Fibroblast of peridontal ligament (primary cell): ENCODE measurements around the gene PTGER4.

ENCODE experiments used
- DNase-seq: peaks from one replicate; pipeline ENCODE4 v3.0.0-alpha.2; 2010; ENCODE audit errors: extremely low read depth

Gene PTGER4

DNA sequence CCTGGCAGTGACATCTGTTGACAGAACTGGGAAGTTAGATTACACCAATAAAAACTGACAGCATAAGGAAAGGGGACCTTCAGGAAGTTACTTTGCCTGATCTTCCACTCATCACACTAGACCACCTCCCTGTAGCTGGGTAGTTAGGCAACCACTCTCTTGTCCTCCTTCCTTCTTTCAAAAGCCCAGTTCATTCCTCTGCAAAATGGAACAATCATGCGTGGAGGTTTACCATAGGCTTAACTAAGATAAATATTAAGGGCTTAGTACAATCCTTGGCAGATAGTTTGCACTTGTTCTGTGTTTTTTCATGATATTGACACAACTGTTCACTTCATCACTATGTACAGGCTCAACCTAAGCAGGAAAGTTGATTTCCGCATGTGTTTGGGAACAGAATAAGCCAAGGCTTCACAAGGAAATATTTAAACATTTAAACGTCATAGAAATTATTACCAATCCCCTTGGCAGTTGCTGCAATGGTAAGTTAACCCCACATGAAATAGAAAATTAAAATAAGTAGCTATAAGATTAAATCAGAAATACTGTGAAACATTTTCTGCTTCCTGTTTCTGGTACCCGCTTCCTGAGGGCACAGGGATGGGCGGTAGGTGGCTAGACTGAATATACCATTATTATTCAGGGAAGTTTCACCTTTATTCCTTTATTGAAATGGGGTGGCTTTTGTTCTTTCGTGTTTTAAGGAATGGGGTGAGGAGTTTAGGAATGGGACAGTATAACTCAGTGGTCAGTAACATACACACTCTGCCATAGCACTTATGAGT is 9.9 kb upstream of the PTGER4 start:
- DNase-seq: no peak

DNA sequence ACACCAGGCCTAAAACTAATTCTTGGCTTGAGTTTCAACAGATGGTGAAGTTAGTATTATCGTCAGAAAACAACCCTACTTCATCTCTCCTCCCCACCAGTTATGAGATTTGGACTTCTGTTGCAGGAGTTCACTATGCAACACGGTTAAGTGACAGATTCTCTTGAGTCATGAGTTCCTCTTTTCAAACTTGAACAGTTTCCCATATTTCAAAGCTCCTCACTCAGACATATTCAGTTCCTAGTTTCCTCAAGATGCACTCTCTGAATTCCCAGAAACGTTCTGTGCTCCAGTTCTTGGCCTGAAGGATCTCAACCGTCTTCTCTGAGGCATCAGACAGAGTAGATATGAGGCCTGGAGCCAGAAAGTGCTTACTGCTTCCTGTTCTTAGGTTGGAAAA is 7.3 kb upstream of the PTGER4 start:
- DNase-seq: no peak

DNA sequence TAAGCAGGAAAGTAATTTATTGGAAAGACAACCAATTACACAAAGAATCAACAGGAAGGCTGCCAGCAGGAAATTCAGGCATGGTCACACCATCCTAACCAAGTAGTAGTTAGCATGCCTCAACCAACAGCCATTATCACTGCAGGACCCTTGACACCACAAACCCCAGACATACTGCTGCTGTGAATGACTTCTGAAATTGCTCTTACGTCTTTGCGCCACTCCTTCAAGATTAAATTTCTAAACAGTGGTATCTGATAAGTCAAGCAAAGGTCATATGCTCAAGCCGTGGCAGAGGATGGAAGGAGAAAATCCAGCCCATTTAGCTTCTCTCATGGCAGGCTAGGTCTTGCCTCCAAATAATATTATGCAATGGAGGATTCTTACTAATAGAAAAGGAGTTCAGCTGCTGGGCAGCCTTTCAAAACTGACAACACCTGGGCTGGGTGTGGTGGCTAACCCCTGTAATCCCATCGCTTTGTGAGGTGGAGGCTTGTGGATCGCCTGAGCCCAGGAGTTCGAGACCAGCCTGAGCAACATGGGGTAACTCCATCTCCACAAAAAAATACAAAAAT is 5.0 kb upstream of the PTGER4 start:
- no peak for DNase-seq

DNA sequence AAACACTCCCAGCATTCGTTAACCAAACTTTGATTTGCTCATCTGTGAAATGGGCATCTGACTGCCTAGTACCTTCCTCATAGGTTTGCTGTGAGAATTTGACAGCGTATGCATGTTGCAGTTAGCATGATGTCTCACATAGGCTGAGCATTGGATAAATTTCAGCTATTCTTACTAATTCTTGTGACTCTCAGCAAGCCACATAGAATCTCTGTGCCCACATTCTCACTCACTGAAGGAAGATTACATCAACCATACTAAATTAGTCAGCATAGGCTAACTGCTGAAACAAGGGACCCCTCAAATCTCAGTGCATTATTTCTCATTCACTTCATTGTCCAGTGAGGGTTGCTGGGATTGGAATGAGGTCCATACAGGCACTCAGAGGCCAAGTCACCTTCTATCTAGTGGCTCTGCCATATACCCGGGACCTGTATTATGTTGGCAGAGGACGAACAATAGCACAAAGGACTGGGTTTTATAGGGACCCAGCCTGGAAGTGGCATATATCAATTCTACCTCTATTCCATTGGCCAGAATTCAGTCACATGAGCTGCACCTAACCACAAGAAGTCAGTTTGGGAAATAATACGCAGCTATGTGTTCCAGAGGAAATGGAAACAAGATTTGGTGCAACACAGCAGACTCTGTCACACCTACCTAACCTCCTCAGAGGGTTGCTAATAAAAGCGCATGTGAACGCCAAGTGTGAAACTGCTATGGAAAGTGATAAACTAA is 4.2 kb upstream of the PTGER4 start:
- no peak for DNase-seq

DNA sequence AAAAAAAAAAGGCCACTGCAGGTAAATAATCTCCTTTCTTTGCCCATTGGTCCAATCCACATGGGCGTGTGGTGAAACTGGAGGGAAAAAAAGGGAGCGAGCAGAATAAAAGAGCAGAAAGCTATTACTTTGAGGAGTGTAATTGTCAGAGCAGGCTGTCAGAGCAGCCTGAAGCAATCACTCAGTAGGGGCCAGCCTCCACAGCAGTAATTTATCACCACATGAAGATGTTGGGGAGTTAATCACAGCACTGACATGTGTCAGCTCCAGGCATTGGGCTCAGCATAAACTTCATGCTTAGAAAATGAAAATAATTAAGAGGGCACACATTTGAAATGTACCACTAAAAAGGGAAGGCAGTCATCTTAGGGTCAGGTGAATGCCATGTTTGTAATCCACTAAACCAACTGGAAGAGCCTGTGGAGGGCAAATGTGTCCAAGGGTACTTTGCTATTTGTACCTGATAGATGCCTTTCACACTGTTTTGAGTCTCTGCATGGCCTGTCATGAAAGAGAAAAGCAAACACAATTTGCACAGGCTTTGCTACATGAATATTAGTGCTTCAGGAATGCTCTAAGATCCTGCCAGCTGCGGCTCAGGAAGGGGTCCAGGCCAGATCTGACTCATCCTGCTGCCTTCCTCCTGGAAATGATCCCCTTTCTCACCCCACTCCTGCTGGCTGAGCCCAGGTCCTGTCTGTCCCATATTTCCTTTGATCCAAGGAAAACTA is 2.9 kb upstream of the PTGER4 start:
- peak; percentile 84 for DNase-seq

DNA sequence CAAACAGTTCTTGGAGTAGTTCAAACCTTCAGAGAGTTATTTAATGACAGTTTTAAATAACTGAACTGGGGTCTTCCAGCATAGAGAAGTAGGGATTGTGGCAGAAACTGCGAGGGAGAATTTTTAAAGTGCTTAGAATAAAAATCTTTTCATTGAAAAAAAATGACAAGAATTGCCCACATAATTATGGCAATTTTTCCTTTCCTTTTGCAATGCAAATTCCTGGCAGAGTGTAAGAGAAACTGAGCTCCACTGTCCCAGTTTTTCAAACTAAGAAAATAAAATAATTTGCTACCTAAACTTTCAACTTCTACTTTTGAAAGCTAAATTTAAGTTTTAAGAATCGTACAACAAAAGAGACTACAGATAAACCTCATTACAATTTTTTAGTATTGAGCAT is 2.3 kb upstream of the PTGER4 start:
- peak; percentile 65 for DNase-seq

DNA sequence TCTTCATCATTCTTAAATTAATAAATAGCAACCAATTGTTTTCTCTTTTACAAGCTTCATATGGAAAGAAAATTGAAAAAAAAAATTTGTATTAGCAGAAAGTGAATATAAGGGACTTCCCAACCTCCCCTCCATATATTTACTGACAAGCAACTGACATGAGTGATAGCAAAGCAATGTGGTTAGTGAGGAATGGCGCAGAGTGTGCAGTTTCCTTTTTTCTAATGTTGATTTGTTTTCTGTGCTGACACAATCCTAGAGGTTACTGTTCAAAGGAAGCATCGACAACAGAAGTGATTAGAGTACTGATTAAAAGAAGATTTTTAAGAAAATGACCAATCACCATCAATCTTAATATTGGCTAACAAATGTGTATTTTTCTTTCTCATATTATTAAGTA is 1.7 kb upstream of the PTGER4 start:
- DNase-seq: no peak

DNA sequence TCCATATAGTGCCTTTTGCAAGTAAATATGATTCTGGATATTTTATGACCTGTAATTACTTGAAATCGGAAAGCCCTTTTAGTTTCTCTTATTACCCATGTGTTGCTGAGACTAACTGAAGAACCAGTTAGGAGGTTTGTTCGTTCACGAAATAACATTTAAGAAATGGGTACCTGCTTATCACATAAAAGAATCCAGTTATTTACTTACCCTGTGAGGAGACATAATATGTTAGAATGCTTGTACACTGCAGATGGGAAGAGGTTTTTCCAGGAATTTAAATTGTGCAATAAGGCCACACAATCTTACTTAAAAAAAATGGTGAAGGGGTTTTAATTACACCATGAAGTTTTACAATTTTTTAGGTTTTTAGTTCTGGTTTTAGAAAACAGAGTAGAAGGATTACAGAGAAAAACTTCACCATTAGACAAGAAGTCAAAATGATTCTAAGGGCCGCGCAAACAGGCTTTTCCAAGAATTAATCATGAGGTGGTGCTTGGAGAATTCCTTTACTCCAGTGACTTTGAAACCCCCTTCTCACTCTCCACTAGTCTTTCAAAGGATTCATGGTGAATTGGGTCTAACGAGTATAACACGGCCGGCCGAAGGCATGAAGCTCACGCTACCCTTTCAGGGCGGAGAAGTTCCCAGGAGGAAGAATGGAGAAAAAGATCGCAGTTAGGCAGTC is 1.1 kb upstream of the PTGER4 start:
- peak; percentile 30 for DNase-seq

DNA sequence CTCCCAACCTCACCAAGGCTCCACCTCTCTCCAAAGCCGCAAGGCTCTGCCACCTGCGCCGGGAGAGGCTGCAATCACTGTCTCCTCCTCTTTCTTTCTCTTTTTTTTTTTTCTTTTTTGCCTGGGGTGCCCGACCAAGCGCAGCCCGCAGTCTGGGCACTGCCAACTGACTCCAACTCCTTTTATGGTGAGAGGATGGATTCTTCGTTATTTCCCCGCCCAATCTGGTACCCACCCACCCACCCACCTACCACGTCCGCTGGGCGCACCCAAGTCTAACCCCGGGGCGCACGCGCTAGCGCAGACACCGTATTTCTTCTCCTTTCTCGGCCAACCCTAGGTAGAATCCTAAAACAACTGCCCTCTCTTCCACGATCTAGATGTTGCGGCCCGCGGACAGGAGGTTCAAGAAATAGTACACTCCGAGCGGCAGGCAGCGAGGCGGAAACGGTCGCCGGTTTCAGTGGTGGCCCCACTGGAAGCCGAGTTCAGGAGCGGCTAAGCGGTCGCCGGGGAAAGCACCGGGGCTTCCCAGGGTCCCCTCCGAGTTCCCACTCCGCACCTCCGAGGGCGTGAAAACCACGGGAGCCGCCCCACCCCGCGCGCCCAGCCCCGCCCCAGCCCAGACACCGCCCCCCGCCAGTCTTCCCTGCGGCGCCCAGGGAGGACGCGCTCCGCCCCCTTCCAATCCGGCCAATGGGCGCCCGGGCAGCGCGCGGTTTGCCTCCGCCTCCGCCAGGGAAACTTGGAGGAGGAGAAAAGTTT is 385 bp upstream of the PTGER4 start:
- DNase-seq: peak; percentile 82

DNA sequence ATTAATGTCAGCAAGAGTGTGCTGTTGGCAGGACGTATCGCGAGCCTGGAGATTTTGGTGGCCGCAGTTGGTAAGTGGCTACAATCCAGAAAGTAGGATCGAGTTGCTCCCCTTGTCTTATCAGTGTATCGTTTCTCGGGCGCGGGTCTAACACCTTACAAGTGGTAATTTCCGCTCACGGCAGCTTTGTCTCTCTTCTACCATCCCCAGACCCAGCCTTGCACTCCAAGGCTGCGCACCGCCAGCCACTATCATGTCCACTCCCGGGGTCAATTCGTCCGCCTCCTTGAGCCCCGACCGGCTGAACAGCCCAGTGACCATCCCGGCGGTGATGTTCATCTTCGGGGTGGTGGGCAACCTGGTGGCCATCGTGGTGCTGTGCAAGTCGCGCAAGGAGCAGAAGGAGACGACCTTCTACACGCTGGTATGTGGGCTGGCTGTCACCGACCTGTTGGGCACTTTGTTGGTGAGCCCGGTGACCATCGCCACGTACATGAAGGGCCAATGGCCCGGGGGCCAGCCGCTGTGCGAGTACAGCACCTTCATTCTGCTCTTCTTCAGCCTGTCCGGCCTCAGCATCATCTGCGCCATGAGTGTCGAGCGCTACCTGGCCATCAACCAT is 1.1 kb downstream of the PTGER4 start:
- peak; percentile 3 for DNase-seq

DNA sequence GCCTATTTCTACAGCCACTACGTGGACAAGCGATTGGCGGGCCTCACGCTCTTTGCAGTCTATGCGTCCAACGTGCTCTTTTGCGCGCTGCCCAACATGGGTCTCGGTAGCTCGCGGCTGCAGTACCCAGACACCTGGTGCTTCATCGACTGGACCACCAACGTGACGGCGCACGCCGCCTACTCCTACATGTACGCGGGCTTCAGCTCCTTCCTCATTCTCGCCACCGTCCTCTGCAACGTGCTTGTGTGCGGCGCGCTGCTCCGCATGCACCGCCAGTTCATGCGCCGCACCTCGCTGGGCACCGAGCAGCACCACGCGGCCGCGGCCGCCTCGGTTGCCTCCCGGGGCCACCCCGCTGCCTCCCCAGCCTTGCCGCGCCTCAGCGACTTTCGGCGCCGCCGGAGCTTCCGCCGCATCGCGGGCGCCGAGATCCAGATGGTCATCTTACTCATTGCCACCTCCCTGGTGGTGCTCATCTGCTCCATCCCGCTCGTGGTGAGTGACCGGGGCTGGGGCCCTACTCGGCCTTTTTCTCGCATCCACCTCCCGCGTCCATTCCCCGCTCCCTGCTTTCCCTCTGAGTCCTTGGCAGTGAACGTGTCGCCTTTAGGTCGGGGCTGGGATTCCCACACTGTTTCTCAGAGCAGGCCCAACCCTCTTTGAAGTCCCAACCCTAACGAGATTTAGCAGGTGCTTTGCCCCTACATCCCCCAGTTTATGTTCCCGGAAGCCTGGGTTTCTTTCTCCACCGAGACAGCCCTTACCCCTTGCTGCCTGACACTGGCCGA is 1.8 kb downstream of the PTGER4 start:
- peak; percentile 9 for DNase-seq

DNA sequence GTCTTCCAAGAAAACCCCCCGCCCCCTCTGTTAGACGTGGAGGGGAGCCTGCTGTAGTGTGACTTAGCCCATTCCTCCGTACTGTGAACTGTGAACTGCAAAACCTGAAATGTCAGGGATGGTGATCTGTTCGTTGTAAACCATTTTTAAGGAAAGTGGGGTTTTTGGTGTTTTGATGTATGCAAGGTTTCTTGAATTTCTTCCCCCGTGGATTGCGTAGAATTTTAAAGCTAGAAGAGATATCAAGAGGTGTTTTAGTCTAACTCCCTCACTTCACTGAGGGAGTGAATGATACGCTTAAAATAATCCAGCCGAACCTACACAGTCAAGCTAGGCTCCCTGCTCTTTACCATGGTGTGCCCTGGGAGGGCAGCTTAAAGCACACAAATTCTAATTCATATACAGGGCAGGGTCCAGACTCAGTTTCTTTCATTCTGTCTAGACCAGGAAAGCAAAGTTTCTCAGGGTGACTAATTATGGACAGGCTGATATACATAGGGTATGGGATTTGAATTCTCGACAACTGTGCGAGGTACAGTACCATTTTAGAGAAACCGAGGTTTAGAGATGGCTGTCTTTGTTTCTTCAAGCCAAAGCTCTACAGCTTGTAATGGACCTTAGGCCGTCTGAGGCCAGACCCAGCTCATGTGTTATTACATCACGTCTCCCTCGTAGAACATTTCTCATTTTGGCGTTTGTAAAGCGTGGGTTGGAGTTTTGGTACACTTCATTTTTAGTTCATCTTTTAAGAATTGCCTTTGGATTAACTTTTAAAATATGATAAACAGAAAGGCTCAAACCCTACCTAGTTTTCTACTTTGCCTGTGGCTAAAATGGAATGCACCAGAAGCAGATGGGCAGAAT is 2.7 kb downstream of the PTGER4 start:
- peak; percentile 30 for DNase-seq

DNA sequence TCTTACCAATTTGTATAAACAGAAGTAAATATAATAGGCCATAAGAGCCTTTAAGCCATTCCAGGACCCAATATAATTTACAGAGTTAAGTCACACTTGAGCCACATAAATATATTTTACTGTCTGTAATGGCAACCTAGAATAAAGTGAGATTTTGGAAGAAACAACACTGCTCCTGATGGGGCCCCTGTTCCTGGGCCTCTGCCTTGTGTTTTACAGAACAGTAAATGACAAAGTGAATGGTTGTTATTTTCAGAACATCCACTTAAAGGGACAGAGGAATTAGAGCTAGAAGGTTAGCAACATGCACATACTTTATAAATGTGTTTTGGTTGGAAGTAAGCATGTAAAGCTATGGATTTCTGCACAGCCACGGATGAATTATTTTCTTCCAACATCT is 3.6 kb downstream of the PTGER4 start:
- peak; percentile 7 for DNase-seq

DNA sequence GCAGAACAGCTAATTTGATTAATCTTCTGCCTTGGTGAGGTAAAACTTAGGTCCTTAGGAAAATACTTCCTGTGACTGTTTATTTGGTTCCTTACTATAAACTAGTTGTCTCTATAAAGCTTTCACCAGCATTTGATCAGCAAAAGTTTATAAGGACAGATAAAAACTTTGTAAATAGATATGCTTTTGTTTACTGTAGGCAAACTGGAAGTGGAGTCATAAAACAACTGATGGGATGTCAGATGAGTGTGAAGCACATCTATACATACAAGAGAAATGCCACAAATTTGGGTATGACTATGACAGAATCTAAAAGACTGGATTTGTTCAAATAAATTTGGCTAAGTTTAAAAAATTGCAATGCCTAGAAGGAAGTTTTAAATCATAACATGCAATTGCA is 5.5 kb downstream of the PTGER4 start:
- DNase-seq: peak; percentile 20

DNA sequence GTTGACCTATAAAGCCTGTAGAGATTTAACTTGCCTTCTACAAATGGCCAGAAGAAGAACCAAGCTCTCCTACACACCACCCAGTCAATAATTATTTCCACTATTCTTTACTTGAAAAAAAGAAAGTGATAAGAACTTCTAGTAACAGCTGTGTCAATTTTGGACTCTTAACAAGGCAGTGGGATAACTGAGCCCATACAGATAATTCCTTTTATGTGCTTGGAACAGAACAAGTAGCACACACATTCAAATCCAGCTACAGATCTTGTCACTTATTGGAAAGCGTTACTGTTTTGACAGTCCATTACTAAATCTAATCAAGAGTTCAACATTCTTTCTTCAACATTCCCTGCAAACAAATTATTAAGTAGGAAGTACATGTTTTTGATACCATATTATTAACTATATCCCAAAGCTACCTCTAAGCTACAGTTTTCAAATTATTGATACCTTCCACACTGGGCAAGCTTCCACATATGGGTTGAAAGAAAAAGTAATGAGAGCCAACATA is 6.3 kb downstream of the PTGER4 start:
- no peak for DNase-seq

DNA sequence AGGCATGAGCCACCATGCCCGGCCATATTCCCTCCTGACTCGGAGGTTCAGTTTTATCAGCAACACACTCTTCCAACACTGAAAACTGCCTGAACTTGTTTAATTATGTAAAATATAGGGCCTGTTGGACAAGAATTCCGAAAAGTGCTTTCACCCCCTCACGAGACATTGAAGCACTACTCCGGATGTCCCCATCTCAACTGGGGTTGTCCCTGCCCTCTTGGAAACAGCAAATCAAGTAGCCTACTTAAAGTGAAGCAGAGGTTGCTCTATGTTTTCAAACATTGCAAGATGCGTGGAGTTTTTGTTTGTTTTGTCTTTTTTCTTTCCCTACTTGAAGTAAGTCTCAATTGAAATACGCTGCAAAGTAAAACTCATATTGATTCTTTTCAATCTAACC is 7.6 kb downstream of the PTGER4 start:
- no peak for DNase-seq

DNA sequence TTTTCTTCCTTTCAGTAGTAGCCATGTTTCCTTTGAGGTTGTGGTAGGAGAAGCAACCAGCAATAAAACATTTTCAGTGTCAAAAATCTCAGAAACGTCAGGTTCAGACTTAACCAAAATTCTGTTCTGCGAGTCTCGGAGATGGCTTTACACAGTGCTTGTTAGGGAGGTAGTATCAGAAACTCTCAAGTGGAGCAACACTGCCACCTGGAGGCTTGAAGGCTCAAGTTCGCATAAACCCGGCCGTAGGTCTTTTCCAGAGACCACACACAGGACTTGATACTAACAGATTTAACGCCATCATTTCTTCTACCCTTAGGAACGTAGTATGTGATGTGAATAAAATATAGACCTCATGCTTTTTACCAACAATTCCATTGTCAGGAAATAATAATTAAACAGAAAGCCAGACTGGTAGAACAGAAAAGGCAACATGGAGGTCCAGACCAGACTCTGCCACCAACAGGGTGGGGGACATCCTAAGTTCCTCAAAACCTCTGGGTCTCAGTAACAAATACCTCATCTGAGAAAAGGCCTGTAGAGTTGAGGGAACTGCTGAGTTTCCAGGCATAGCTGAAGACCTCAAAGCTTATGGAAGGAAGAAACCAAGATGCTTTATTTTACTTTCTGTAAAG is 8.5 kb downstream of the PTGER4 start:
- peak; percentile 94 for DNase-seq

DNA sequence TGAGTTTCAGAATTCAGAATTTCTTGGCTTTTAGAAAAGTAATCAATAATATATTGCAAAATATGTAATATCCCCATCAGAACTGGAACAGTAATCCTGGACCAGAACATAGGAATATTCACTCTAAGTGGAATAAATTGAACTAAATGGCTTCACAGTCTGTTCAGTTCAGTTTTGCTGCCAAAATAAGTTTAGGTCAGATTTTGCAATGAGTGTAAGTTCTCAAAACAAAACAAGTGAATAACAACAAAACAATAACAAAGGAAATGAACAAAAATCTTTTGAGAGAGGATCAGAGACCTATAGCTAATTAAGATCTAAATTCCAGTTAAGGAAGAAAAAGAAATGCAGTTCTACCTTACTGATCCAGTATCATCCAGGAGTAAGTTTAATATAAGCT is 9.3 kb downstream of the PTGER4 start:
- DNase-seq: peak; percentile 7
